ACC112 (cell line): ENCODE measurements around the gene RIPK4.
"Not testable (repeated sequence)": the region's sequence is repeated elsewhere in the genome, so short reads cannot be mapped to it uniquely, and the experiment has no call there.

Experiments used
- H2AFZ ChIP-seq: fragments of 200-600 bp; sonication (generic); one replicate; pipeline ENCODE4 v1.6.0; 2017; ENCODE audit warnings: antibody characterized with exemption, low read length; ENCODE audit not compliant: unreplicated experiment
- H3K27ac ChIP-seq: fragments of 200-600 bp; sonication (generic); 2 replicates; pipeline ENCODE4 v1.5.1; 2014; ENCODE audit warnings: low read depth, mild to moderate bottlenecking, antibody characterized with exemption, low read length, moderate library complexity
- H3K27me3 ChIP-seq: fragments of 200-600 bp; sonication (generic); 2 replicates; pipeline ENCODE4 v1.6.1; 2014; ENCODE audit warnings: mild to moderate bottlenecking, antibody characterized with exemption, low read length, moderate library complexity, mixed read lengths; ENCODE audit not compliant: insufficient read depth
- H3K36me3 ChIP-seq: fragments of 200-600 bp; sonication (generic); 2 replicates; pipeline ENCODE4 v1.6.1; 2016; ENCODE audit warnings: mild to moderate bottlenecking, antibody characterized with exemption, low read length, moderate library complexity, mixed read lengths; ENCODE audit not compliant: insufficient read depth
- H3K4me1 ChIP-seq: fragments of 200-600 bp; sonication (generic); one replicate; pipeline ENCODE4 v1.6.1; 2016; ENCODE audit warnings: low read length, mixed read lengths; ENCODE audit not compliant: insufficient read depth, unreplicated experiment, control insufficient read depth
- H3K4me3 ChIP-seq: fragments of 200-600 bp; sonication (generic); 2 replicates; pipeline ENCODE4 v1.5.1; 2014; ENCODE audit warnings: mild to moderate bottlenecking, low read depth, low read length
- H3K79me2 ChIP-seq: fragments of 200-600 bp; sonication (generic); one replicate; pipeline ENCODE4 v1.6.0; 2016; ENCODE audit warnings: low read length; ENCODE audit not compliant: control insufficient read depth, unreplicated experiment, insufficient read depth

Gene RIPK4

GRCh38 chr21:41795726-41796125, 28.9 kb upstream of the RIPK4 start:
- H2AFZ ChIP-seq, result no peak overlapping the region
- no peaks in the 10 kb centered on the region; the same call in 1 of the 2 replicates for H3K36me3 ChIP-seq
- no peak overlapping the region for H3K27ac ChIP-seq
- no peak overlapping the region for H3K4me3 ChIP-seq
- H3K4me1 ChIP-seq, result no peaks in the 10 kb centered on the region
- H3K27me3 ChIP-seq, result 0 out of 2 replicates have a peak, but pooled peaks cover 5% of the 10 kb centered on the region
- H3K79me2 ChIP-seq, result no peaks in the 10 kb centered on the region

GRCh38 chr21:41794600-41794999, 27.7 kb upstream of the RIPK4 start:
- Histone ChIP-seq H3K27ac (no peak overlapping the region), H2AFZ (no peak overlapping the region), H3K79me2 (no peaks in the 10 kb centered on the region), H3K27me3 (peaks cover 7% of the 10 kb centered on the region), H3K4me3 (no peak overlapping the region), H3K36me3 (no peaks in the 10 kb centered on the region), H3K4me1 (no peaks in the 10 kb centered on the region)

- Histone ChIP-seq H3K79me2 (no peaks in the 10 kb centered on the region), H3K36me3 (no peaks in the 10 kb centered on the region), H3K4me1 (no peaks in the 10 kb centered on the region), H3K4me3 (no peak overlapping the region), H3K27ac (no peak overlapping the region), H2AFZ (no peak overlapping the region), H3K27me3 (peaks cover 24% of the 10 kb centered on the region)
These were observed 25.9 kb upstream of the RIPK4 start for GRCh38 chr21:41792711-41793110.

DNA sequence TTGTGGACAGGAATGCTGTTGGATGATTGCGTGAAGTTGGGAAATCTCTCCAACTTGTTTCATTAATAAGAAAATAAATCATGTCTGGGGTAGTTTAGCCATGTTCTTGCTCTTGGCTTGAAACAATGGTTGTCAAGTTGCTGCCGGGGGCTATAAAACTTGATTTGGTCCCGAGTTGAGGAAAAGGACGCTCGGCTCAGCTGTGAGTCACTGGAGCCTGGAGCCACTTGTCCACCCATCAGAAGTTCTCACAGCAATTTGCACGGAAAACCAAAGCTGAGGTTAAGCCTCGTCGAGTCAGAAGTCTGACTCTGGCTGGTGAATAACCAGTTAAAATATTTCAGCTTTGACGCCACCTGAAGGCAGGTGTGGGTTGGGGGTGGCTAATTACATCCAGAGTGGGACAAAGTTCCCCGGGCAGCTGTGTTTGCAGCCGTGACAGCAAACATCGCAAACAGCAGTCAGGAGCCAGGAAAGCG, 19.7 kb upstream of the RIPK4 start:
- Histone ChIP-seq H3K4me1 (no peaks in the 10 kb centered on the region), H3K27me3 (peaks cover 30% of the 10 kb centered on the region), H3K36me3 (no peaks in the 10 kb centered on the region), H3K27ac (no peak overlapping the region), H3K79me2 (no peaks in the 10 kb centered on the region), H3K4me3 (no peak overlapping the region), H2AFZ (no peak overlapping the region)

DNA sequence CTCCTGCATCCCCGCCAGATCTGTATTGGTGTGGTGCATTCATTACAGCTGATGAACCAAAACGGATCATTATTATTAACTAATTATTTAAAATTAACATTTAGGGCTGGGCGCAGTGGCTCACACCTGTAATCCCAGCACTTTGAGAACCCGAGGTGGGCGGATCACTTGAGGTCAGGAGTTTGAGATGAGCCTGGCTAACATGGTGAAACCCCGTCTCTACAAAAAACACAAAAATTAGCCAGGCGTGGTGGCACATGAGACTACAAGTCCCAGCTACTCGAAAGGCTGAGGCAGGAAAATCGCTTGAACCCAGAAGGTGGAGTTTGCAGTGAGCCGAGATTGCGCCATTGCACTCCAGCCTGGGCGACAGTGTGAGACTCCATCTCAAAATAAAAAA, 18.4 kb upstream of the RIPK4 start:
- not testable (repeated sequence) for H3K27ac ChIP-seq, H3K79me2 ChIP-seq, H3K36me3 ChIP-seq, H2AFZ ChIP-seq, H3K4me1 ChIP-seq, H3K4me3 ChIP-seq
- peaks cover 25% of the 10 kb centered on the region for H3K27me3 ChIP-seq

GRCh38 chr21:41784456-41785102, 17.7 kb upstream of the RIPK4 start:
- Histone ChIP-seq H3K4me3 (no peak overlapping the region), H3K27me3 (peaks cover 23% of the 10 kb centered on the region), H3K36me3 (no peaks in the 10 kb centered on the region), H3K4me1 (no peaks in the 10 kb centered on the region), H3K27ac (no peak overlapping the region), H3K79me2 (no peaks in the 10 kb centered on the region), H2AFZ (no peak overlapping the region)

DNA sequence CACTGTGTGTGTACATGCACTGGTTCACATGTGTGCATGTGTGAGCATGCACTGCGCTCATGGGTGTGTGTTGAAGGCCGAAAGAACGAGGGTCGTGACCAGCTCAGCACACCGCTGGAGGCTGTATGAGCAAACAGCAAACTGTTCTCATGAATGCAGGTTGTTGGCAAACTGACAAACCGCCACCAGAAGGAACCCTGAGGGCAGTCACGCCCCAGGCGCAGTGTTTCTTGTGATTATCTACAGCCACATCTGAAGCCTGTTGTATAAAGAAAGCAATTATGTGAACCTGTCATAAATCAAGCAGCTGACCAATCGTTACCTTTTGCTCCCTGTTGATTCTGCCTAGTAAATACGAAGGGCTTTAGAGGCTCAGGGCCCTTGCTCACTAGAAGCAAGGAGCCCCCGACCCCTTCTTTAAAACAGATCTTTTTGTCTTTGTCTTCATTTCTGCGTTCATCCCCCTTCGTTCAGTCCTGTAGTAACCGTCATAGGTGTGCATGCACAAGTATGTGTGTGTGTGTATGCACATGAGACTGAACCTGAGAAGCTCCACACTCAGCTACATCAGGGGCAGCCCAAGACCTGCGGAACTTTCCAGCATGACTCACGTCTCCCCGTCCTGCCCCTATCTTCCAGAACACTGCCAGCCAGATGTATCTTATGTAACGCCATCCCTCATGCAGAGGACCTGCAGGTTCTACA, 16.8 kb upstream of the RIPK4 start:
- Histone ChIP-seq H3K4me3 (no peak overlapping the region), H2AFZ (no peak overlapping the region), H3K27me3 (peaks cover 13% of the 10 kb centered on the region), H3K79me2 (no peaks in the 10 kb centered on the region), H3K36me3 (no peaks in the 10 kb centered on the region), H3K4me1 (no peaks in the 10 kb centered on the region), H3K27ac (no peak overlapping the region)

GRCh38 chr21:41781050-41781410, 14.2 kb upstream of the RIPK4 start:
- Histone ChIP-seq H3K4me1 (no peaks in the 10 kb centered on the region), H3K27ac (no peak overlapping the region), H3K27me3 (peaks cover 3% of the 10 kb centered on the region; the same call in 1 of the 2 replicates)

DNA sequence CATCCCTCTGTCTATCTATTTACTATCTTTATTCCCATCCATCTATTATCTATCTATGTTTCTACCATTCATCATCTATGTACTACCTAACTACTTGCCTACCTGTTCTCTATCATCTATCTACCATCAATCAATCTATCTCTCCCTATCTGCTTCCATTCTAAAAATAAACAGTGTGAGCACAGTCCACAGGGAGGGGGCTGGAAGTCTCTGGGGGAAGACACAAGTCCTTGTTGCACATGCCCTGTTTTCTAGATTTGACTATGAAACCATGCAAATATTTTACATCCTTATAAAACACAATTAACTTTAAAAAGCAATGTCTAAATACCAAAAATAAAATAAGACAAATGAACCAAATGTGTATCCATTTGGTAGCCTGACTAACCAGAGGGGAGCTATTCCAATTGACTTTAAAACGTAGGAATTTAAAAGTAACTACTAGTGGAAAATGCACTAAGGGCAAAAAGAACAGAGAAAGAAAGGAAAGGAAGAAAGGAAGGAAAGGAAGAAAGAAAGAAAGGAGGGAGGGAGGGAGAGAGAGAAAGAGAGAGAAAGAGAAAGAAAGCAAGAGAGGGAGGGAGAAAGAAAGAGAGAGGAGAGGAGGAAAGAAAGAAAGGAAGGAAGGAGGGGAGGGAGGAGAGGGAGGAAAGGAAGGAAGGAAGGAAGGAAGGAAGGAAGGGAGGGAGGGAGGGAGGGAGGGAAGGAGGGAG, 13.6 kb upstream of the RIPK4 start:
- H3K27me3 ChIP-seq, result no peaks in the 10 kb centered on the region; the same call in 1 of the 2 replicates
- H3K4me3 ChIP-seq, result no peak overlapping the region
- H2AFZ ChIP-seq, result no peak overlapping the region
- no peaks in the 10 kb centered on the region for H3K36me3 ChIP-seq
- H3K4me1 ChIP-seq, result no peaks in the 10 kb centered on the region
- no peak overlapping the region for H3K27ac ChIP-seq
- H3K79me2 ChIP-seq, result no peaks in the 10 kb centered on the region

More at GRCh38 chr21:41781050-41781410, 14.2 kb upstream of the RIPK4 start:
- Histone ChIP-seq H3K79me2 (no peaks in the 10 kb centered on the region), H2AFZ (no peak overlapping the region), H3K4me3 (no peak overlapping the region), H3K36me3 (no peaks in the 10 kb centered on the region)

DNA sequence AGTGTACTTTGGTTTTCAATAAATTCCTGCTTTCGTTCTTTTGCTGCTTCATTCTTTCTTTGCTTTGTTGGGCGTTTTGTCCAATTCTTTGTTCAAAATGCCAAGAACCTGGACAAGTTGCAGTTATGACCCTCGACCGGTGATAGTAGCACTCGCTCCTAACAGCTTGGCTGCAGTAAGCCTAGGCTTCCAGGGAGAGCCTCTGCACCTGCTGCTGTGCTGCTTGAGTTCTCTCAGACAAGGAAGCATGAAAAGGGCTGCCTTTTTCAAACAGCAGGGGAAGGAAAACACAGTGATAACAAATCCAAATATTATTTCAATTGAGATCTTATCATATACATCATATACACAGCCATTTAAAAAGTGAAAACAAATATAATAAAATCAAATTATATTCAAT, 12.8 kb upstream of the RIPK4 start:
- Histone ChIP-seq H2AFZ (no peak overlapping the region), H3K4me3 (no peak overlapping the region)

More for the DNA sequence above, 12.8 kb upstream of the RIPK4 start:
- Histone ChIP-seq H3K36me3 (no peaks in the 10 kb centered on the region), H3K4me1 (no peaks in the 10 kb centered on the region), H3K27me3 (no peaks in the 10 kb centered on the region; the same call in 1 of the 2 replicates), H3K79me2 (no peaks in the 10 kb centered on the region), H3K27ac (no peak overlapping the region)
